Neuronal stem cell (in vitro differentiated cells): ENCODE measurements around the gene MUL1.
"Not testable (repeated sequence)": the region's sequence is repeated elsewhere in the genome, so short reads cannot be mapped to it uniquely, and the experiment has no call there.

ENCODE experiments used
- DNase-seq: peaks from one replicate; pipeline ENCODE4 v3.0.0-alpha.2; 2013; ENCODE audit warnings: low spot score
- H2AFZ ChIP-seq: one replicate; pipeline ENCODE4 v1.6.1; 2013; ENCODE audit warnings: mild to moderate bottlenecking, low read length, inconsistent platforms
- H2AK5ac ChIP-seq: 2 replicates; pipeline ENCODE4 v1.6.1; 2013; ENCODE audit warnings: low read depth, mild to moderate bottlenecking, inconsistent platforms, low read length, moderate library complexity, mixed read lengths
- H2BK120ac ChIP-seq: 2 replicates; pipeline ENCODE4 v1.6.1; 2013; ENCODE audit warnings: low read depth, mild to moderate bottlenecking, inconsistent platforms, low read length, moderate library complexity, mixed read lengths
- H2BK12ac ChIP-seq: one replicate; pipeline ENCODE4 v1.6.1; 2013; ENCODE audit warnings: low read length, inconsistent platforms
- H2BK15ac ChIP-seq: 2 replicates; pipeline ENCODE4 v1.6.1; 2013; ENCODE audit warnings: mild to moderate bottlenecking, low read length, inconsistent platforms, mixed read lengths
- H2BK5ac ChIP-seq: one replicate; pipeline ENCODE4 v1.6.1; 2013; ENCODE audit warnings: inconsistent platforms, mild to moderate bottlenecking, low read length, moderate library complexity
- H3K14ac ChIP-seq: one replicate; pipeline ENCODE4 v1.6.1; 2013; ENCODE audit warnings: low read length, inconsistent platforms
- H3K18ac ChIP-seq: 2 replicates; pipeline ENCODE4 v1.6.1; 2013; ENCODE audit warnings: low read length, inconsistent platforms
- H3K23ac ChIP-seq: 2 replicates; pipeline ENCODE4 v1.6.1; 2013; ENCODE audit warnings: low read depth, mild to moderate bottlenecking, mixed read lengths, low read length, inconsistent platforms; ENCODE audit not compliant: poor library complexity
- H3K27ac ChIP-seq: replicated peaks from 3 replicates; pipeline ENCODE4 v1.5.1; 2013; ENCODE audit warnings: low read length, inconsistent platforms
- H3K27me3 ChIP-seq, 3 experiments: 2 replicates each; pipeline ENCODE4 v1.6.1; 2013; ENCODE audit warnings: low read length in 3 of 3, mild to moderate bottlenecking in 2 of 3, inconsistent platforms in 1 of 3, low read depth in 1 of 3, mixed read lengths in 1 of 3, moderate library complexity in 1 of 3; ENCODE audit not compliant: control insufficient read depth in 3 of 3, insufficient read depth in 3 of 3
- H3K36me3 ChIP-seq, 2 donors: replicated peaks in 1 of 2; 2 replicates each; pipeline ENCODE4 v1.6.1; 2013; ENCODE audit warnings: low read length in 2 of 2; ENCODE audit not compliant: control insufficient read depth in 2 of 2, insufficient read depth in 2 of 2
- H3K4ac ChIP-seq: 2 replicates; pipeline ENCODE4 v1.6.1; 2013; ENCODE audit warnings: inconsistent platforms, mild to moderate bottlenecking, low read length, moderate library complexity
- H3K4me1 ChIP-seq, 2 donors: 1 replicate in 1 of 2; 2 replicates in 1 of 2; pipeline ENCODE4 v1.6.1; 2013; ENCODE audit warnings: low read length in 2 of 2, low read depth in 1 of 2; ENCODE audit not compliant: control insufficient read depth in 2 of 2, insufficient read depth in 1 of 2
- H3K4me2 ChIP-seq: one replicate; pipeline ENCODE4 v1.6.1; 2013; ENCODE audit warnings: mild to moderate bottlenecking, low read length, inconsistent platforms; ENCODE audit not compliant: insufficient read depth, poor library complexity, severe bottlenecking
- H3K4me3 ChIP-seq, 2 donors: 2 replicates each; pipeline ENCODE4 v1.5.1; 2013; ENCODE audit warnings: low read length in 2 of 2, mild to moderate bottlenecking in 2 of 2, inconsistent platforms in 1 of 2, moderate library complexity in 1 of 2
- H3K79me1 ChIP-seq: one replicate; pipeline ENCODE4 v1.6.1; 2013; ENCODE audit warnings: low read depth, mild to moderate bottlenecking, inconsistent platforms, low read length, moderate library complexity
- H3K9ac ChIP-seq: one replicate; pipeline ENCODE4 v1.6.1; 2013; ENCODE audit warnings: mild to moderate bottlenecking, low read depth, low read length, inconsistent platforms; ENCODE audit not compliant: poor library complexity
- H3K9me3 ChIP-seq, 2 donors: replicated peaks in 1 of 2; 2 replicates each; pipeline versions ENCODE3 to v1.6.1; 2013; ENCODE audit warnings: low read length in 2 of 2, mild to moderate bottlenecking in 2 of 2, inconsistent platforms in 1 of 2, low read depth in 1 of 2, mixed read lengths in 1 of 2, moderate library complexity in 1 of 2; ENCODE audit not compliant: control insufficient read depth in 2 of 2, insufficient read depth in 1 of 2
- H4K8ac ChIP-seq: one replicate; pipeline ENCODE4 v1.6.1; 2013; ENCODE audit warnings: low read depth, mild to moderate bottlenecking, inconsistent platforms, low read length, moderate library complexity
- H4K91ac ChIP-seq: one replicate; pipeline ENCODE4 v1.6.1; 2013; ENCODE audit warnings: low read length, low read depth, mild to moderate bottlenecking, inconsistent platforms; ENCODE audit not compliant: poor library complexity
- WGBS, 2 donors: extraction: QIAGEN DNeasy Blood & Tissue Kit; methylation state at CpG; one replicate each; pipeline ENCODE4 v1.1.7; 2013; ENCODE audit warnings: missing lambda C conversion rate in 2 of 2, mixed read lengths in 1 of 2; ENCODE audit not compliant: insufficient read length in 2 of 2, insufficient replicate concordance in 1 of 2; ENCODE audit errors: extremely low coverage in 2 of 2; 5-methylcytosine and 5-hydroxymethylcytosine counted together

The MUL1 gene

DNA sequence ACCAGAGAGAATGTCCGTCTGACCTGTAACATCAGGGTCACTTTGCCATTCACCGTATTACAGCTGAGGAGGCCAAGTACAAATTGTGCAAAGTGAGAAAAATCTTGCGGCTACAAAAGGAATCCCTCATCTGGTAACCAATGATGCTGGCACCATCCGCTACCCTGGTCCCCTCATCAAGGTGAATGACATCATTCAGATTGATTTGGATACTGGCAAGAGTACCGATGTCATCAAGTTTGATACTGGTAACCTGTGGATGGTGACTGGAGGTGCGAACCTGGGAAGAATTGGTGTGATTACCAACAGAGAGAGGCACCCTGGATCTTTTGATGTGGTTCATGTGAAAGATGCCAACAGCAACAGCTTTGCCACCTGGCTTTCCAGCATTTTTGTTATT lies 18.3 kb upstream of the MUL1 start:
- Histone ChIP-seq H3K27me3 (peaks cover 0 to 51% (median 5%) of the 10 kb centered on the region in 3 experiments), H3K79me1 (no peaks in the 10 kb centered on the region), H3K18ac (no peak overlapping the region)

DNA sequence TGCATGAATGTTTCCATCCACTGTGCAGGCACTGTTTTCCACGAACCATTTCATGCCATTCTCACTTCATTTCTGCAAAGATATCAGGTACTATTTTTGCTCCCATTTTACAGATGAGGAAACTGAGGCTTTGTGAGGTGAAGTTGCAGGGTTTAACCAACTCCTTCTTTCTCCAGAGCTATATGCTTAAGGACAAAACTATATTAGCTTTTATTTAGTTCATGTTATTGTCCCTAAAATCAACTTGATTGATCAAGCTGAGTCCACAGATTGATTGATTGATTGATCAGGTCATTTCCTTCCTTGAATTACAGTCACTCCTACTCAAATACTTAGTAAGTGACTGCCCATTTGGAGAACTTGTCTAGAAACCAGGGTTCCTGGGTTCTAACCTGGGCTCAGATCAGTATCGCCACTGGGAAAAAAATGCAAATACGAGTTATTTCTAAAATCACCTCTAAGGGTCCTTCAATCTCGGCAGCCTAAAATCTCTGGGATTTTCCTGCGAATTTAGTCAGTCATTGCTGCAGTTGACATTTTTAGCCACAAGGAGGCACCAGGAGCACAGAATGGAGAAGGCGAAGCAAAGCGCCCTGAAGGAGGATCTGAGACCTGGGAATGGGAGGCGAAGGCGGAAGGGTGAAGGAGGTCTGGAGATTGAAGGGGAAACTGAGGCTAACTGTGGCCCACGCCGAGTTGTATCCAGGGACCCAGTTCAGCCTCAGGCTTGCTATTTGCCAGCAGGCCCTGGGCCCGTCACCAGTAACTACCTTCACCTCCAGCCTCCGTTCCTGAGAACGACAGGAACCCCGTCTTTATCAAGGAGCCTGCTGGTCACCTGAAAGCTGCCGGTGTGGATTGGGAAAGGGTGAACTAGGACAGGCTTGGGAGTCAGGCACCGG lies 14.3 kb upstream of the MUL1 start:
- Histone ChIP-seq H3K9ac (no peak overlapping the region), H3K79me1 (no peaks in the 10 kb centered on the region), H2BK5ac (no peak overlapping the region), H2AFZ (peak overlapping the region; percentile 4), H3K9me3 (no peaks in the 10 kb centered on the region), H3K4ac (no peak overlapping the region), H3K27me3 (peaks cover 0 to 28% (median 5%) of the 10 kb centered on the region in 3 experiments), H2BK120ac (no peak overlapping the region), H2BK15ac (no peak overlapping the region), H3K36me3 (no peaks in the 10 kb centered on the region), H3K4me3 (no peak overlapping the region), H3K23ac (no peak overlapping the region), H2AK5ac (no peak overlapping the region), H3K27ac (no peak overlapping the region), H3K4me1 (no peaks in the 10 kb centered on the region), H3K14ac (no peak overlapping the region), H3K18ac (no peak overlapping the region), H4K91ac (no peak overlapping the region), H3K4me2 (no peak overlapping the region), H4K8ac (no peak overlapping the region), H2BK12ac (no peak overlapping the region)
- no CpG with 5 or more reads among the region's 17 CpGs for WGBS, 2 donors
- peak; percentile 81 for DNase-seq

More for the DNA sequence above, 18.3 kb upstream of the MUL1 start:
- no peaks in the 10 kb centered on the region for H3K36me3 ChIP-seq
- no peak overlapping the region for H3K4me3 ChIP-seq
- WGBS, 2 donors: no CpG with 5 or more reads among the region's 6 CpGs
- H3K4ac ChIP-seq: no peak overlapping the region
- no peak overlapping the region for H3K23ac ChIP-seq
- H4K91ac ChIP-seq: no peak overlapping the region
- no peak overlapping the region for H2AFZ ChIP-seq
- no peak overlapping the region for H2BK15ac ChIP-seq
- H3K14ac ChIP-seq: no peak overlapping the region
- DNase-seq: no peak
- no peaks in the 10 kb centered on the region for H3K9me3 ChIP-seq
- H3K4me1 ChIP-seq: no peaks in the 10 kb centered on the region
- no peak overlapping the region for H2AK5ac ChIP-seq
- H4K8ac ChIP-seq: no peak overlapping the region
- no peak overlapping the region for H2BK5ac ChIP-seq
- H3K9ac ChIP-seq: no peak overlapping the region
- H2BK120ac ChIP-seq: no peak overlapping the region
- H2BK12ac ChIP-seq: no peak overlapping the region
- H3K27ac ChIP-seq: no peak overlapping the region
- H3K4me2 ChIP-seq: no peak overlapping the region

DNA sequence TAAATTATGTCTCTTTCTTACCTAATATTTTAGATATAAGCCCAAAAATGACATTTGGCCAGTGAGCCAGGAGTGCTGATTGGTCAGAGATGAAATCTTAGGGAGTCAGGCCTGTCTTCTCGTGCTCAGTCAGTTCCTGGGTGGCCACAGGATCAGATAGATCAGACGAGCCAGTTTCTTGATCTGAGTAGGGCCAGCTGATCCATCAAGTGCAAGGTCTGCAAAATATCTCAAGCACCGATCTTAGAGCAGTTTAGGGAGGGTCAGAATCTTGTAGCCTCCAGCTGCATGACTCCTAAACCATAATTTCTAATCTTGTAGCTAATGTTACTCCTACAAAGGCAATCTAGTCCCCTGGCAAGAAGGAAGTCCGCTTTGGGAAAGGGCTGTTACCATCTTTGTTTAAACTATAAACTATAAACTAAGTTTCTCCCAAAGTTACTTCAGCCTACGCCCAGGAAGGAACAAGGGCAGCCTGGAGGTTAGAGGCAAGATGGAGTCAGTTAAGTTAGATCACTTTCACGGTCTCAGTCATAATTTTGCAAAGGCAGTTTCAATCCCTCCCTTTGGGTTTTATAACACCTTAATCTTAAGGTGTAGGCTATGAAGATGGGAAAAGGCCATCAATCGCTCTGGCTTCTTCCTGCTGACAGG lies 11.8 kb upstream of the MUL1 start:
- not testable (repeated sequence) for H3K9me3 ChIP-seq, H4K8ac ChIP-seq, H3K4me3 ChIP-seq, H4K91ac ChIP-seq, H3K23ac ChIP-seq, H3K4me1 ChIP-seq, H2BK5ac ChIP-seq, H2BK12ac ChIP-seq, H3K4ac ChIP-seq, H3K79me1 ChIP-seq, H3K27ac ChIP-seq, H3K4me2 ChIP-seq, H3K36me3 ChIP-seq, H3K14ac ChIP-seq, H2BK15ac ChIP-seq, DNase-seq, H3K18ac ChIP-seq, H2AK5ac ChIP-seq, H2BK120ac ChIP-seq, H3K9ac ChIP-seq
- WGBS, 2 donors: no CpG with 5 or more reads among the region's 7 CpGs
- Histone ChIP-seq H3K27me3 (peaks cover 0 to 18% (median 3%) of the 10 kb centered on the region in 3 experiments), H2AFZ (peak overlapping the region; percentile 11)
